GM19452 (cell line): ENCODE data around the gene MOB3B.

Source experiments
- ATAC-seq: cut with Tn5 transposase; IDR thresholded peaks from one replicate; pipeline ENCODE4 v1.9.1; 2021; ENCODE audit not compliant: unreplicated experiment

The MOB3B gene

GRCh38 chr9:27297050-27297449, 232.6 kb downstream of the MOB3B start, which contains the start of gene EQTN:
EQTN (minus strand) TSS chr9:27297150; CDS start chr9:27297055, 95 bp downstream.
- no peak for ATAC-seq

DNA sequence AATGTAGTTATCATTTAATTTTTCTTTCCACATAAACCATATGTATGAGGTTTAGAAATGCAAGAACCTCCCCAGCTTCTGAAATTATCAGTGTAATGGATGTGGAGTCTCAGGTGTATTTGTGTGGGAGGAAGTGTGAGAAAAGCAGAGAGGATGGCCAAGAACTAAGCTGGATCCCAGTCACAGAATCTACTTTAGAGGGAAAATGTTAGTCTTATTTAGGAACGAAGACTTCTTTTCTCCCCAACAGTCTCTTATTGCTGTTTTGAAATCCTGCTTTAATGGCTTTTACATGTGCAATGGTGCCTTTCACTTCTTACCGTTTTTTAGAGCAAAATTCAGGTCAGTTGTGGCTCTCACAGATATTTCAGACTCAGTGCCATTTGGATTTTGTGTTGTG, 235.6 kb downstream of the MOB3B start:
- ATAC-seq, result no peak

- ATAC-seq, result no peak
Measured at GRCh38 chr9:27292659-27293405, 236.8 kb downstream of the MOB3B start.

DNA sequence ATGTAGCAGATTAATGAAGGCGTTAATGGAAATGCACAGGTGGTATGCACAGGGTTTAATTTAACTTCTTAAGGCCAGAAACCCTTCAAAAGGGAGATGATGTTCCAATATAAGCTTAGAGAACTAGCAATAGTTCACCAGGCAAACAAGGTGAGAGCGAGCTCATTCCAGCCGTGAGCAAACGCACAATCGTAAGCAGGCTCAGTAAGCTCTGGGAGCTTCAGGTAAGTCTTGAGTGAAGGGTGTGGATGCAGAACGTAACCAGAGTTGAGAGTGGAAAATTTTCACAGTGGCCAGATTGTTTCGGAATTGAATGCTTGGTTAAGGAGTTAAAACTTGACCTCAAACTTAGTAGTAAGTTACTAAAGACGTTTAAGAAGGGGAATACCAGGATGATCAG, 238.3 kb downstream of the MOB3B start:
- ATAC-seq, result no peak

DNA sequence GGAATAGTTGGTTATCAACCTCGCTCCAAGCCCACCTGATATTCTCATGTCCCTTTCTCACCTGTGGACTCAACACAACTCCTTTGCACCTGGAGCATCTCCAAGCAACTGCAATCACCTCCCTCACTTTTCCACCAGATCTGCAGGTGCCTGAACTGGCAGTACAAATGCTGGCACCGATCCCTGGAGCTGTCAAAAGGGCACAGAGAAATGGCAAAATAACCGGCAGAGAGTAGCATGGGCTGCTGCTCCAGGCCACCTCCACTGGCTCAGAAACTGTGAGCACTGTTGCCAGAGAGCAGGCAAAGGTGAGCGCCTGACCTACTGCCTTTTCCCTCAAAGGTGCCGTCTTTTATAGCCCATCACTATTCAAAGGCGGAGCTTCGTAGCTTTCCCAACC, 247.3 kb downstream of the MOB3B start:
- ATAC-seq, result no peak

- no peak for ATAC-seq
Measured at GRCh38 chr9:27280860-27281259, 248.8 kb downstream of the MOB3B start.

- no peak for ATAC-seq
Measured at GRCh38 chr9:27280249-27280648, 249.4 kb downstream of the MOB3B start.

DNA sequence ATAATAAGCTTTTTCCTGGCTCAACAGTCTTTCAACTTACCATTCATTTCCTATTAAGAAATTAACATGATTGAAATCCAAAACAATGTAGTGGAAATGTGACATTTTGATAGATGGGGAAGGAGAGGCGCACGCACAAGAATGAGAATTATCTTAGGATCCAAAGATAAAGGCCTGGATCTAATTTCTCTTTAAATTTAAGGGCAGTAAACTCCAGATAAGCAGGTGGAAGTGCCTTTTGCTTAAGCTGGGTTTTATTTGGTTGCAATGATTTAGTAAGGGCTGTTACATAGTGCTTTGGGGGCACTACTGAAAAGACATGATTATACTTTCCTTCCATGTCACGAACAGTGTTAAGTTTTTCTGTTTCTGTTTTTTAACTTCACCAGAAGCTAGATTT, 250.0 kb downstream of the MOB3B start:
- ATAC-seq, result no peak

- ATAC-seq, result no peak
Measured at GRCh38 chr9:27278374-27278773, 251.2 kb downstream of the MOB3B start.

GRCh38 chr9:27276193-27277030, 253.2 kb downstream of the MOB3B start:
- ATAC-seq, result peak; percentile 63
